ENCODE results near the gene HOXA10.

DNA sequence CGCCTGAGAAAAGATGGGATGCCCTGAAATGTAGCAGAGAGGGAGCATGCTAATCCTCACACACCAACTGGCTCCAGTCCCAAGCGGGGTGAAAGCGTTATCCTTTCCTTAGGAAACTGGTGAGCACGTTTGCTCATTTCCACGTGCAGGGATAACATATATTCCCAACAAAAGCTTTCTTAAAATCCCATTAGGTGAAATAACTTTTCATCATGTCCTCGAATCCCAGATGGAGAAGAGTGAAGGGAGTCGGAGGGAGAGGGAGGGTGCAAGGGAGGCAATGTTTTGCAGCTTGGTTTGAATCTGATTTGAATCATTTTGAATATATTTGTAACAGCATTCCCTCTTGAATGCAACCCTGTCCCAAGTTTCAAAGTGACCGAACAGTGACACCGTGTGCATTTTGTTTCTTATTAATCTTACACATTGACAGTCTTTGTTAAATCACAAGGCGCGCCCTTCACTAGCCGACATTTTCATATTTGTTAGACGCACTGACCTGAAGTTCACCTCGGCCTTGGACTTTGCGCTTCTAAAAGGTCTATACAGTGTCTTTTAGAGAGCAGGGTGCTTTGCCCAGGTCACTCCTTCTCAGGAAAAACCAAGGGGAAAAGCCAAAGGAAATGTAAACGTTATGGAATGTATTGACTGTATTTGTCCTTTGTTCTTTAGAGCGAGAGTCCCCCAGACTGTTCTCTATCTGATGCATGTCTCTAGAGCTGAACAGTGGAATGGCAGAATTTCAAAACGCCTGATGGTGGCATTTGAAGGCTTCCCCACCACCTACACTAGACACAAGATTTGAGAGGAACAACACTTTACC is 40.5 kb downstream of the HOXA10 start:
- TF ChIP-seq, protein P1, sequence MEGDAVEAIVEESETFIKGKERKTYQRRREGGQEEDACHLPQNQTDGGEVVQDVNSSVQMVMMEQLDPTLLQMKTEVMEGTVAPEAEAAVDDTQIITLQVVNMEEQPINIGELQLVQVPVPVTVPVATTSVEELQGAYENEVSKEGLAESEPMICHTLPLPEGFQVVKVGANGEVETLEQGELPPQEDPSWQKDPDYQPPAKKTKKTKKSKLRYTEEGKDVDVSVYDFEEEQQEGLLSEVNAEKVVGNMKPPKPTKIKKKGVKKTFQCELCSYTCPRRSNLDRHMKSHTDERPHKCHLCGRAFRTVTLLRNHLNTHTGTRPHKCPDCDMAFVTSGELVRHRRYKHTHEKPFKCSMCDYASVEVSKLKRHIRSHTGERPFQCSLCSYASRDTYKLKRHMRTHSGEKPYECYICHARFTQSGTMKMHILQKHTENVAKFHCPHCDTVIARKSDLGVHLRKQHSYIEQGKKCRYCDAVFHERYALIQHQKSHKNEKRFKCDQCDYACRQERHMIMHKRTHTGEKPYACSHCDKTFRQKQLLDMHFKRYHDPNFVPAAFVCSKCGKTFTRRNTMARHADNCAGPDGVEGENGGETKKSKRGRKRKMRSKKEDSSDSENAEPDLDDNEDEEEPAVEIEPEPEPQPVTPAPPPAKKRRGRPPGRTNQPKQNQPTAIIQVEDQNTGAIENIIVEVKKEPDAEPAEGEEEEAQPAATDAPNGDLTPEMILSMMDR (IDR thresholded peaks at IDR 0.05), result no peak
- no peak for TF ChIP-seq POLR2A (IDR thresholded peaks at IDR 0.05)

All from heart left ventricle (tissue), 13 donors.